SU-DHL-6 (cell line): Measurements from ENCODE around the gene SDCBP2.

ENCODE experiments used
- CTCF ChIP-seq: fragments of 200-600 bp; sonication (generic); IDR thresholded peaks from one replicate; pipeline ENCODE4 v1.5.1; 2017; ENCODE audit warnings: antibody characterized with exemption, mild to moderate bottlenecking, low read length, moderate library complexity; ENCODE audit not compliant: insufficient read depth, poor library complexity, severe bottlenecking
- EZH2phosphoT487 ChIP-seq: fragments of 200-600 bp; sonication (generic), shearing (Covaris generic); conservative IDR thresholded peaks from 2 replicates; pipeline ENCODE4 v1.6.1; 2018; ENCODE audit warnings: mild to moderate bottlenecking, antibody characterized with exemption, low read length, moderate library complexity, mixed read lengths

- no peak for TF ChIP-seq CTCF
- TF ChIP-seq EZH2phosphoT487 = no peak
These were observed 1.7 kb downstream of the SDCBP2 start for GRCh38 chr20:1327241-1327653.
